ENCODE data around the gene PRDM16.

GRCh38 chr1:3022976-3023375 is 46.0 kb upstream of the PRDM16 start:
- TF ChIP-seq CTCF (conservative IDR thresholded peaks at IDR 0.05; ENCODE audit: low read depth, low read length) (no peak), EZH2phosphoT487 (IDR thresholded peaks at IDR 0.05; ENCODE audit: borderline replicate concordance, low read length) (no peak)
